ENCODE data around the gene PACC1.
"Not testable (repeated sequence)": the region's sequence is repeated elsewhere in the genome, so short reads cannot be mapped to it uniquely, and the experiment has no call there.

The PACC1 gene

GRCh38 chr1:212326541-212326940, 88.1 kb downstream of the PACC1 start:
- DNase-seq, result no peak

DNA sequence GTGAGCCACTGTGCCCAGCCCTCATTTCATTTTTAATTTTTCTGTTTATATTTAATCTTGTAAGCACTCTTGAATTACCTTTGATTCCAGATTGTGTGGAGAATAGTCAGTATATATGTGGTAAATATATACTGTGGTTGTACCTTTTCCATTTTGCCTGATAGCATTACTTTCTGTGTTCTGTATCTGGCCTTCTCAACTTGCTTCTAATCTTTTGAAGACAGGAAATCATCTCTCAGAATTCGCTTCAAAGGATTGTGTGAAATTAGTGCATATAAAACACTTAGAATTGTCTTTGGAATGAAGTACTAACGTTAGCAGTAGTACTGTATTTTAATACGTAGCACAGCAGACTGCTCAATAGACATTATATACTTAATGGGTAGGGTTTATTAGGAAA, 91.6 kb downstream of the PACC1 start:
- DNase-seq, result no peak

DNA sequence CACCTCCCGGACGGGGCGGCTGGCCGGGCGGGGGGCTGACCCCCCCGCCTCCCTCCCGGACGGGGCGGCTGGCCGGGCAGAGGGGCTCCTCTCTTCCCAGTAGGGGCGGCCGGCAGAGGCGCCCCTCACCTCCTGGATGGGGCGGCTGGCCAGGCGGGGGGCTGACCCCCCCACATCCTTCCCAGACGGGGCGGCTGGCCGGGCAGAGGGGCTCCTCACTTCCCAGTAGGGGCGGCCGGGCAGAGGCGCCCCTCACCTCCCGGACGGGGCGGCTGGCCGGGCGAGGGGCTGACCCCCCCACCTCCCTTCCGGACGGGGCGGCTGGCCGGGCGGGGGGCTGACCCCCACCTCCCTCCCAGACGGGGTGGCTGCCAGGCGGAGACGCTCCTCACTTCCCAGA, 93.7 kb downstream of the PACC1 start:
- DNase-seq, result not testable (repeated sequence)

- DNase-seq, result no peak
These were observed 96.8 kb downstream of the PACC1 start for GRCh38 chr1:212317916-212318315.

DNA sequence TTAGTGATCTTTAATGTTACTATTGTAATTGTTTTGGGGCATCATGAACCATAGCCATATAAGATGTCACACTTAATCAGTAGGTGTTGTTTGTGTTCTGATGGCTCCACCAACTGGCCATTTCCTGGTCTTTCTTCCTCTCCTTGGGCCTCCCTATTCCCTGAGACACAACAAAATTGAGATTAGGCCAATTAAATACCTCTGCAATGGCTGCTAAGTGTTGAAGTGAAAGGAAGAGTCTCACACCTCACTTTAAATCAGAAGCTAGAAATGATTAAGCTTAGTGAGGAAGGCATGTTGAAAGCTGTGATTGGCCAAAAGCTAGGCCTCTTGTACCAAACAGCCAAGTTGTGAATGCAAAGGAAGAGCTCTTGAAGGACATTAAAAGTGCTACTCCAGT, 98.8 kb downstream of the PACC1 start:
- no peak for DNase-seq

- DNase-seq, result no peak
These were observed 99.5 kb downstream of the PACC1 start for GRCh38 chr1:212315184-212315583.
